ENCODE measurements around the gene STOM. TPM values are rescaled to one million over a fixed set of nuclear protein-coding genes. Genes with fewer than 3 reads are reported as not detected.
A peak's percentile ranks its signal among the peaks of the same experiment; 100 is the strongest.

The STOM gene
- total RNA-seq, 2 donors from 2014 or later, result 59.9 to 70.5 TPM

- peak in 3 of 4 donors; percentile 46 to 64 (median 53) for DNase-seq
- H3K27ac ChIP-seq, result no peak overlapping the region
- 83 to 89% methylated on average over 13 of the region's 13 CpGs for WGBS, 2 donors
- H3K36me3 ChIP-seq (replicated peaks in 1 of 2; ENCODE audit: insufficient read depth in 1 of 2, low read depth in 2 of 2), result no peaks in the 10 kb centered on the region
- ATAC-seq, result peak; percentile 59
- H3K27me3 ChIP-seq, result no peaks in the 10 kb centered on the region
- TF ChIP-seq, protein P1, sequence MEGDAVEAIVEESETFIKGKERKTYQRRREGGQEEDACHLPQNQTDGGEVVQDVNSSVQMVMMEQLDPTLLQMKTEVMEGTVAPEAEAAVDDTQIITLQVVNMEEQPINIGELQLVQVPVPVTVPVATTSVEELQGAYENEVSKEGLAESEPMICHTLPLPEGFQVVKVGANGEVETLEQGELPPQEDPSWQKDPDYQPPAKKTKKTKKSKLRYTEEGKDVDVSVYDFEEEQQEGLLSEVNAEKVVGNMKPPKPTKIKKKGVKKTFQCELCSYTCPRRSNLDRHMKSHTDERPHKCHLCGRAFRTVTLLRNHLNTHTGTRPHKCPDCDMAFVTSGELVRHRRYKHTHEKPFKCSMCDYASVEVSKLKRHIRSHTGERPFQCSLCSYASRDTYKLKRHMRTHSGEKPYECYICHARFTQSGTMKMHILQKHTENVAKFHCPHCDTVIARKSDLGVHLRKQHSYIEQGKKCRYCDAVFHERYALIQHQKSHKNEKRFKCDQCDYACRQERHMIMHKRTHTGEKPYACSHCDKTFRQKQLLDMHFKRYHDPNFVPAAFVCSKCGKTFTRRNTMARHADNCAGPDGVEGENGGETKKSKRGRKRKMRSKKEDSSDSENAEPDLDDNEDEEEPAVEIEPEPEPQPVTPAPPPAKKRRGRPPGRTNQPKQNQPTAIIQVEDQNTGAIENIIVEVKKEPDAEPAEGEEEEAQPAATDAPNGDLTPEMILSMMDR (IDR thresholded peaks at IDR 0.05), result no peak
- no peak for TF ChIP-seq POLR2A (IDR thresholded peaks at IDR 0.05)
- intact Hi-C loops (cut with DNase I), result no loop called here
- H3K4me1 ChIP-seq, result peaks cover 3% of the 10 kb centered on the region
- no peak overlapping the region for H3K4me3 ChIP-seq
- H3K9me3 ChIP-seq, result no peaks in the 10 kb centered on the region
These were observed 64.6 kb downstream of the STOM start for GRCh38 chr9:121305269-121305994.

GRCh38 chr9:121304707-121305106, 65.3 kb downstream of the STOM start:
- Histone ChIP-seq H3K27ac (no peak overlapping the region), H3K4me3 (no peak overlapping the region), H3K36me3 (replicated peaks in 1 of 2; ENCODE audit: insufficient read depth in 1 of 2, low read depth in 2 of 2) (no peaks in the 10 kb centered on the region), H3K4me1 (peaks cover 4% of the 10 kb centered on the region), H3K9me3 (no peaks in the 10 kb centered on the region), H3K27me3 (no peaks in the 10 kb centered on the region)
- 64 to 79% methylated on average over 1 of the region's 1 CpG for WGBS, 2 donors
- ATAC-seq (no peak), DNase-seq (no peak)
- no peak for TF ChIP-seq POLR2A (IDR thresholded peaks at IDR 0.05)
- TF ChIP-seq, protein P1 (IDR thresholded peaks at IDR 0.05), result no peak
- intact Hi-C loops (cut with DNase I), result no loop called here

GRCh38 chr9:121303456-121304451, 66.3 kb downstream of the STOM start:
- TF ChIP-seq POLR2A (IDR thresholded peaks at IDR 0.05), result no peak
- TF ChIP-seq, protein P1 (IDR thresholded peaks at IDR 0.05), result no peak
- Histone ChIP-seq H3K27me3 (no peaks in the 10 kb centered on the region), H3K36me3 (replicated peaks in 1 of 2; ENCODE audit: insufficient read depth in 1 of 2, low read depth in 2 of 2) (no peaks in the 10 kb centered on the region), H3K9me3 (no peaks in the 10 kb centered on the region), H3K27ac (no peak overlapping the region), H3K4me3 (no peak overlapping the region), H3K4me1 (peaks cover 8% of the 10 kb centered on the region)
- intact Hi-C loops (cut with DNase I), result no loop called here
- 91 to 96% methylated on average over 3 of the region's 3 CpGs for WGBS, 2 donors
- DNase-seq (no peak), ATAC-seq (no peak)

DNA sequence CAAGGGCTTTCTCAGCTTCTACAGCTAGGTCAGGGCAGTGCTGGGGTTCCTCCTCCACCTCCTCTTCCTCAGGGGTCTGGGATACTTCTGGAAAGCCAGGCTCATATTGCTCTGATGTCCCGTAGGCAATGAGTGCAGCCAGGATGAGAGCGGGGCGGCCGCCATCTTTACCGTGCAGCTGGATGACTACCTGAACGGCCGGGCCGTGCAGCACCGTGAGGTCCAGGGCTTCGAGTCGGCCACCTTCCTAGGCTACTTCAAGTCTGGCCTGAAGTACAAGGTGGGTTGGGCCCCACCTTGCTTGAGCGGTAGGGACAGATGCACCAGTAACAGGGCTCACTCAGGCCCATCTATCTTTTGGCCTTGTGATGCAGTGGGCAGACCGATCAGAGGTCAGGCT, 67.3 kb downstream of the STOM start:
- Histone ChIP-seq H3K36me3 (replicated peaks in 1 of 2; ENCODE audit: insufficient read depth in 1 of 2, low read depth in 2 of 2) (no peaks in the 10 kb centered on the region), H3K27ac (no peak overlapping the region), H3K27me3 (no peaks in the 10 kb centered on the region), H3K4me3 (no peak overlapping the region), H3K9me3 (no peaks in the 10 kb centered on the region), H3K4me1 (peaks cover 8% of the 10 kb centered on the region)
- TF ChIP-seq, protein P1 (IDR thresholded peaks at IDR 0.05), result no peak
- TF ChIP-seq POLR2A (IDR thresholded peaks at IDR 0.05), result no peak
- ATAC-seq (no peak), DNase-seq (no peak)
- WGBS, 2 donors, result 91 to 96% methylated on average over 6 to 13 of the region's 13 CpGs
- intact Hi-C loops (cut with DNase I), result no loop called here

Measured in body of pancreas (tissue), 4 donors.